Measurements from ENCODE around the gene MYO3A.
"Not testable (repeated sequence)": the region's sequence is repeated elsewhere in the genome, so short reads cannot be mapped to it uniquely, and the experiment has no call there.

MYO3A gene

DNA sequence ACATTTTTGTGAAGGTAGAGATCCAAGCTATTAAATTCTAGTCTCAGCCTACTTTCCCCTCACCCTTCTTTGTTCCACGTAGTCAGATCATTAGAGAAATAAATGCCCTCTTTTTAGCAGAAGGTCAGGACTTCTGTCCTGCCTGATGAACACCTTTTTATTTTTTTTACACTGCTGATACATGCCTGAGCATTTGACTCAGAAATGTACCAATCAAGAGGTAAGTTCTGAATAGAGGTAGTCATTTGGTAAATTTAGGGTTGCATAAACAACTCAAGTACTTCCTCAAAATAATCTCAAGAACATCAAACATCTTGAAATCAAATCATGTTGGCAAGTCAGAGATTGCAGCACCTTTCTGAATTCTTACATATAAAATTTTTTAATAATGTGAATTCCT is 133.7 kb downstream of the MYO3A start:
- DNase-seq (ENCODE audit: insufficient read length, low spot score): no peak
- TF ChIP-seq, protein P1, sequence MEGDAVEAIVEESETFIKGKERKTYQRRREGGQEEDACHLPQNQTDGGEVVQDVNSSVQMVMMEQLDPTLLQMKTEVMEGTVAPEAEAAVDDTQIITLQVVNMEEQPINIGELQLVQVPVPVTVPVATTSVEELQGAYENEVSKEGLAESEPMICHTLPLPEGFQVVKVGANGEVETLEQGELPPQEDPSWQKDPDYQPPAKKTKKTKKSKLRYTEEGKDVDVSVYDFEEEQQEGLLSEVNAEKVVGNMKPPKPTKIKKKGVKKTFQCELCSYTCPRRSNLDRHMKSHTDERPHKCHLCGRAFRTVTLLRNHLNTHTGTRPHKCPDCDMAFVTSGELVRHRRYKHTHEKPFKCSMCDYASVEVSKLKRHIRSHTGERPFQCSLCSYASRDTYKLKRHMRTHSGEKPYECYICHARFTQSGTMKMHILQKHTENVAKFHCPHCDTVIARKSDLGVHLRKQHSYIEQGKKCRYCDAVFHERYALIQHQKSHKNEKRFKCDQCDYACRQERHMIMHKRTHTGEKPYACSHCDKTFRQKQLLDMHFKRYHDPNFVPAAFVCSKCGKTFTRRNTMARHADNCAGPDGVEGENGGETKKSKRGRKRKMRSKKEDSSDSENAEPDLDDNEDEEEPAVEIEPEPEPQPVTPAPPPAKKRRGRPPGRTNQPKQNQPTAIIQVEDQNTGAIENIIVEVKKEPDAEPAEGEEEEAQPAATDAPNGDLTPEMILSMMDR (IDR thresholded peaks at IDR 0.05; ENCODE audit: insufficient read depth, missing control alignments): no peak
- no peak for FAIRE-seq

DNA sequence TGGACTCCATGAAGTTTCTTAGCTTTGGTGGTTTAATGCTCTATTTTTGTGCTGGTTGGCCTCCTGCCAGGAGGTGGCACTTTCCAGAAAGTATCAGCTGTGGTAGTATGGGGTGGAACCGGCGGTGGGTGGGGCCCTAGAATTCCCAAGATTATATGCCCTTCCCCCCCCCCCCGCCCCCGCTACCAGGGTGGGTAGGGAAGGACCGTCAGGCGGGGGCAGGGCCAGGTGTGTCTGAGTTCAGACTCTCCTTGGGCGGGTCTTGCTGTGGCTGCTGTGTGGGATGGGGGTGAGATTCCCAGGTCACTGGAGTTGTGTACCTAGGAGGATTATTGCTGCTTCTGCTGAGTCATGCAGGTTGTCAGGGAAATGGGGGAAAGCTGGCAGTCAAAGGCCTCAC is 146.9 kb downstream of the MYO3A start:
- not testable (repeated sequence) for DNase-seq (ENCODE audit: insufficient read length, low spot score); FAIRE-seq

DNA sequence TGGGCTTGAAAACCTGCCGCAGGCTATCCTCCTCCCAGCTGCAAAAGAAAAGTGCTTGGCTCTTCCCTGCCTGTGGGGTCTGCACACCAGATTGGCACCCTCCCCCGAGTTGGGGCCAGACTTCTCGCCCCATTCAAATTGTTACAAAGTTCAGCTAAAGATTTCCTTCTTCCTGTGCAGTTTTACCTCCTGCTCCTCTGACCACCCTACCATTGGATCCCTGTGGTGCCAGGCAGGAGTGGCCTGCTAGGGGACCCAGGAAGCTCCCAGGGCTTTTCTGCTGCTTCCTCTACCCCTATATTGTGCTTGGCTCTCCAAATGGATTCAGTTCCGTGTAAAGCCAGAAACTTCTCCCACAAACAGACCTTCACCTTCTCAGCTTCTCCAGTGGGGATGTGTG is 147.4 kb downstream of the MYO3A start:
- FAIRE-seq (no peak), DNase-seq (ENCODE audit: insufficient read length, low spot score) (no peak)
- TF ChIP-seq, protein P1 (IDR thresholded peaks at IDR 0.05; ENCODE audit: insufficient read depth, missing control alignments): no peak

DNA sequence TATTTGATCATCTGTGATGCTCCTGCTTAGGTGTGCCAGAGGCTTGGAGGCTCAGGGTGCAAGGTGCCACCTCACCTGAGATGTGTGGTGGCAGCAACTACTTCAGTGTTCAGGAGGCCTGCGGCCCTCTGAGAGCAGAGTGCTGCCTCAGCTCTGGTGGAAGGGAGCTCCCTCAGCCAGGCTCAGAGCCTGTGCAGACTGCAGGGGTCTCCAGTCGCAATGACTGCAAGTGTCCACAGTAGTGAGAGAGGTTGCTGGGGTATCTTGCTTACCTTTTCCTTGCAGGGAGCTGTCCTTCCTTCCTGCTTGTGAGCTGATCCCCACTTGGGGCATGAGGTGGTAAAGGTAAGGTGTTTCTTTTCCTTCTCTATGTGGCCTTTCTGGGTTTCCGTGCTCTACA is 151.5 kb downstream of the MYO3A start:
- FAIRE-seq (no peak), DNase-seq (ENCODE audit: insufficient read length, low spot score) (no peak)
- TF ChIP-seq, protein P1 (IDR thresholded peaks at IDR 0.05; ENCODE audit: insufficient read depth, missing control alignments): no peak

DNA sequence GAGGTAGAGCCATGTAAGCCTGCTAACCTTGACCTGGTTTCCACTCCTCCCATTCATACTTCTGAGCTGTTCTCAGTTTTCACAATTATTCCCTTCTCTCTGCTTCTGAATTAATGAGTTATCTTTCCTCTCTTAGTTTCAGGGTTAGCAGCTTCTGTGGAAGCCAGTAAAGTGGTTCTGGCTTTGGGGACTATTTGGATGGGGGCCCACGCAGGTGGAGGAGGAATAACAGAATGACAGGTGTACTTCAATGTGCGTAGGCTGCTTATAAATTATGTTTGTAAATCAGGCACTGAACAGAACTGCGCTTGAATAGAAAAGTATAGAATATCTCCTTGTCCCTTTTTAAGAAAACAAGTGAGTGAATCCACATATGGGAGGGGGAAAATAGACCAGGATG is 153.6 kb downstream of the MYO3A start:
- FAIRE-seq: no peak
- TF ChIP-seq, protein P1 (IDR thresholded peaks at IDR 0.05; ENCODE audit: insufficient read depth, missing control alignments): no peak
- DNase-seq (ENCODE audit: insufficient read length, low spot score): no peak

DNA sequence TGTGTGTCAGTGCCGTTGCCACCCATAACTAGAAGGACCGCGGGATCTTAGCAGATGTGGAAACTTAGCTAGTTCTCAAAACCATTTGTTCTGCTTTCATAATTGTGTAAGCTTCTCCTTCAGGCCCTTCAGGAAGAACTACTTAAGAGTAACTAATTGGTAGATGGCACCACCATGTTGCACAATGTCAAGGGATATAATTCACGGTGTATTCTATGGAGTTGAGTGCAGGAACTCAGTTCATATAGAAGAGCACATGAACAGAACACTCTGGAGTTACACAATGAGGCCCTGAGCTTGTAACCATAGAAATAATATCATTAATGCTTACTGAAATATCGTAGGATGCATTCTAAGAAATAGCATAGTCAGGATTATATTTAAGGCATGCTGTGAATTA is 156.0 kb downstream of the MYO3A start:
- TF ChIP-seq, protein P1 (IDR thresholded peaks at IDR 0.05; ENCODE audit: insufficient read depth, missing control alignments): no peak
- DNase-seq (ENCODE audit: insufficient read length, low spot score) (no peak), FAIRE-seq (no peak)

DNA sequence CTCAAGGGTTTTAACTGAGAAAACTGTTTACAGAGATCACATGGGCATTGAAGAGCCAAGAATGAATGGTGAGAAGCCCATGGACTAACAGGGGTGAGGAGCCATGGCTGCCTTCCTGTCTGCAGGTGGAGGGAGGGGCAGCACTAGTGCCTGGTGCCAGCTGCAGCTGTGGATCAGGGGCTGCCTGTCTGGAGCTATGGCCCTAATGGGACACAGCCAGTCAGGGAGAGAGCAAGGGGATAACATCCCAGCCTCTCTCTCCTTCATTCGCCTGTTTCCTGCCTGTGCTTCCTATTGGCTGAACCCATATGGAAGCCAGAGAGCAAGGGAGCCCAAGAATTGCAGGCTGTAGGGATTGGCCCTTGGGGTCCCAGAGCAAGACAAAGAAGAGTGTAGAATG is 156.7 kb downstream of the MYO3A start:
- TF ChIP-seq, protein P1 (IDR thresholded peaks at IDR 0.05; ENCODE audit: insufficient read depth, missing control alignments): no peak
- DNase-seq (ENCODE audit: insufficient read length, low spot score) (no peak), FAIRE-seq (no peak)

DNA sequence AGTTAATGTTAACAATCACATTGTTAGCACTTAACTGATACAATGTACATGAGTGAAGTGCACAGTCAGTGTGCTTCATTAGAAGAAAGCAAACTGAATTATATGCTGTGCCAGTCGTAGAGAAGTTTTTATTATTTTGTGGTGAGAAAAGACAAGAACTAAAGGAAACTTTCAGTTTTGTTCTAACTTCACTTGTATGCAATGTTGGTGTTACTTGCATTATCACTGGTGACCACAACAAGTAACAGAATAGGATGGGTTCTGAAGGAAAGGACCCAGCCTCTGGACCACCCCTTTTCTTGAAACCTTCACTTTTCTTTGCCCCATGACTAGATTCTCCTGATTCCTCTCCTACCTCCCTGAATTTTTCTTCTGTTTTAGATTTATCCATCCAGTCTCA is 159.2 kb downstream of the MYO3A start:
- FAIRE-seq (no peak), DNase-seq (ENCODE audit: insufficient read length, low spot score) (no peak)
- TF ChIP-seq, protein P1 (IDR thresholded peaks at IDR 0.05; ENCODE audit: insufficient read depth, missing control alignments): no peak

Data from D721Med (cell line).